NOMO-1 (cell line): ENCODE results near the gene RTL9.

Source experiments
- DNase-seq, 2 experiments: peaks; one replicate each; lab custom pipeline; 2025; ENCODE audit not compliant: unreplicated experiment in 2 of 2; lab: John Stamatoyannopoulos, UW

The RTL9 gene

DNA sequence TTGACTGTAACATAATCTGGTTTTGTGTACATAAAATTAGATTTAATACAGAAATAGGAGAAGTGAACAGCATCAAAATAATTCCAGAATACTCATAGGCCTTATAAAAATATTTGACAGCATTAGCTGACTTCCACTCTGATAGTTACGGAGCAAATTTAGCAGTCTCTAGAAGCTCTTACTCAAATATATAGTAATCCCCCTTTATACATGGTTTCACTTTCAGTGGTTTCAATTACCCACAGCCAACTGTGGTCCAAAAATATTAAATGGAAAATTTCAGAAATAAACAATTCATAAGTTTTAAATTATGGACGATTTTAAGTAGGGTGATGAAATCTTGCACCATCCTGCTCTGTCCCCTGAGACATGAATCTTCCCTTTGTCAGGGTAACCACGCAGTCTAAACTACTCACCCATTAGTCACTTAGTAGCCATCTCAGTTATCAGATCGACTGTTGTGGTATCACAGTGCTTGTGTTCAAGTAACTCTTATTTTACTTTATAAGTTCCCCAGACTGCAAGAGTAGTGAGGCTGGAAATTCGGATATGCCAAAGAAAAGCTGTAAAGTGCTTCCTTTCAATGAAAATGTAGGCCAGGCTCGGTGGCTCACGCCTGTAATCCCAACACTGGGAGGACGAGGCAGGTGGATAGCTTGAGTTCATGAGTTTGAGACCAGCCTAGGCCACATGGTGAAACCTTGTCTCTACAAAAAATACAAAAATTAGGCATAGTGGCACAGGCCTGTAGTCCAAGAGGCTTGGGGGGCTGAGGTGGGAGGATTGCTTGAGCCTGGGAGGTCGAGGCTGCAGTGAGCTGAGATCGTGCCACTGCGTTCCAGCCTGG, 17.2 kb upstream of the RTL9 start:
- DNase-seq, result peak in 1 of 2 experiments; percentile 48

DNA sequence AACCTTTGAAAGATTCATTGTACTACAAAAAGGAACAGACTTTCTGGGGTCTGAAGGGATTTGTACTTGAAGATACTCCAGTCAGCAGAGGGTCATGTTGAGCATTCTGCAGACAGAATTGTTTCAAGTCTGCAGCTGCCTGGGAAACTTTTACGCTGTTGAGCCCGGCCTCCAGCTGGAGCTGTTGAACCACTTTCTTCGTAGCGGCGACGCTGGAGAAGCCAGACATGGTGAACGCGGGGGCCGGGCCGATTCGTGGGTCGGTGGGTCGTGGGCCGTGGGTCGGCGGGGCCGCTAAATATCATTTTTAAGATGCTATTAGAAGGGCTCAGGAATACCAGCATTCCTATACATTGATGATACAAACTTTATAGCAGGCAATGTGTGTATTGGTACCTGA, 12.0 kb upstream of the RTL9 start:
- DNase-seq, result no peak

DNA sequence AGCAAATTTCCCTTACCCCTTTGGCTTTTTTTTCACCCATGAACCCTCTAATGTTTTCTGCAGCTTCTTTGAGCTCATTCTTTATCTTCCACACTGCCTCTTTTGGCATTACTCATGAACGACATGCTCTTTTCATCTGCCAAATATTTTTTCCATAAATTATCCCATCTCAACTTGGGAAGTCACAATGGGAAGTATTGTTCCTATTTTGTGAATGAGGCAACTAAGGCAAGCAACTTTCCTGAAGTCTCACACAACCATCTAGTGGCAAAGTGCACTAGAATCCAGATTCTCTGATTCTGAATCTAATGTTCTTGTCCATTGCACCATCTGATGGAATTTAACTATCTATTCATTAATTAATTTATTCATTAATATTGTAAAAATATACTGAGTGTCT, 625 bp downstream of the RTL9 start:
- no peak for DNase-seq

DNA sequence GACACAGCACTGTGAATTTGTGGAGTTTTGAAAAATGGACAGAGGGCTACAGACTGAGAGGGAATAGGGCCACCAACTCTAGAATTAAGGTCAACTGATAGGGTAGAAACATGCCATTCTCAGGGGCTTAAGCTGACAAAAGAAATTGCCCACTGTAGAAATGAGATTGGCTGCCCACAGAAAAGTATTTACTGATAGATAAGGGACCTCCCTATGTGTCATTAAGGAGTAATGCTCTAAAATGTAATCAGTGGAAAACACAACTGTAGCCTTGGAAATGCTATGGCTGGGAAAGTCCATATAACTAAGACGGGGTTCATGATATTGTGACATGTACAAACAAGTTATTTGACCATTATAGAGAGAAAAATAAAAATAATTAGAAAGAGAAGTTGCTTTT, 4.6 kb downstream of the RTL9 start:
- DNase-seq, result no peak

DNA sequence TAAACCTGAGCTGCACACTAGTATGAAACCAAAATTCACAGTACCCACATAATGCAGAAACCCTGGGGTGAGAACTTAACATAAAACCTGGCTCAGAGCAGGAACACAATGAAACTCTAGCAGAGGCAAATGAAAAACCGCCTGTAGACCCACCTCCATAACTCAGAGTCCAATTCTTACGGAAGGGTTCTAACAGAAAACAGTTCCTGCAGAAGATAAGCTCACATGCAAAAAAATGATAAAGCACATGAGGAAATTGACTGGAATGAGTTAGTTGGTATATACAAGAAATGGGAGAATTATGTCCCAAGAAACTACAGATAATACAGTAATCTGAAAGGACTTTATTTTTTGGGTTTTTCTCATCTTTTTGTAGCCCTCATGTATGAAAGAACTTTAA, 14.7 kb downstream of the RTL9 start:
- no peak for DNase-seq

DNA sequence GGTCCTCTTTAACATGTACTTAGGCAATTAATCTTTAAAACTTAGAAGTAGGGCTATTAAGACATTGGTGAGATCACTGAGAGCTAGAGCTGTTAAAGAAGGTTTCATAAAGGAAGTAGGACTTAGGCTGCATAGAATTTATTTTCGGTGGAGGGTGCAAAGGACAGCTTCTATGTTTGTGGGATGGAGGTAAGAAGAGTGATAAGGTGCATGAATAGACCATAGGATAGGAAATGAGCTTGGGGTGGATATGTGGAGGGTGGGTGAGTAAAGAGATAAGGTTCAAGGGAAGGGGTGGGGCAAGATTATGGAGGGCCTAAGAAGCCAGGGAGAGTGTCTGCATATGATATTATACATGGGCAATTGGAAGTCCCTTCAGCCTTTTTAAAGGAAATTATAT, 15.9 kb downstream of the RTL9 start:
- DNase-seq, result peak in 1 of 2 experiments; percentile 55

DNA sequence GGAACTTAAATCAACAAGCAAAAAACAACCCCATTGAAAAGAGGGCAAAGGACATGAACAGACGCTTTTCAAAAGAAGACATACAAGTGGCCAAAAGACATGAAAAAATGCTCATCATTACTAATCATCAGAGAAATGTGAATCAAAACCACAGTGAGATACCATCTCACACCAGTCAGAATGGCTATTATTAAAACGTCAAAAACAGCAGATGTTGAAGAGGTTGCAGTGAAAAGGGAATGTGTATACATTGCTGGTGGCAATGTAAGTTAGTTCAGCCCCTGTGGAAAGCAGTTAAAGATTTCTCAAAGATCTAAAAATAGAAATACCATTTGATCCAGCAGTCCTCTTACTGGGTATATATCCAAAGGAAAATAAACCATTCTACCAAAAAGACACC, 22.6 kb downstream of the RTL9 start:
- no peak for DNase-seq

DNA sequence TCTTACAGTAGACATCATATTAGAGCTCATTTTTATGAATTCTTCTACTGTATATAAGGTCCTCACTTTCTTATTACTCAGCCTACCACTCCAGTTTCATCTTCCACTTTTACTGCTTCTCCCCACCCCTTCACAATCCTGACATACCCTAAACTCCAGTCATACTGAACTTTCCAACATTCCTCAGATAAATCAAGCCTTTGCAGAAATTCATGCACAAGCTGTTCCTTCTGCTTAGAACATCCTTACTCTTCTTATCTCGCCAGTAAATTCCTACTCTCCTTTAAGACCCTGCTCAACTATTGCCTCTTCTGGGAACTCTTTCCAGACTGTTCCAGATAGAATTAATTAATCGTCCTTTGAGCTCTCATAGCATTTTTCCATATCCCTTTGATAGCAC, 24.8 kb downstream of the RTL9 start:
- no peak for DNase-seq

DNA sequence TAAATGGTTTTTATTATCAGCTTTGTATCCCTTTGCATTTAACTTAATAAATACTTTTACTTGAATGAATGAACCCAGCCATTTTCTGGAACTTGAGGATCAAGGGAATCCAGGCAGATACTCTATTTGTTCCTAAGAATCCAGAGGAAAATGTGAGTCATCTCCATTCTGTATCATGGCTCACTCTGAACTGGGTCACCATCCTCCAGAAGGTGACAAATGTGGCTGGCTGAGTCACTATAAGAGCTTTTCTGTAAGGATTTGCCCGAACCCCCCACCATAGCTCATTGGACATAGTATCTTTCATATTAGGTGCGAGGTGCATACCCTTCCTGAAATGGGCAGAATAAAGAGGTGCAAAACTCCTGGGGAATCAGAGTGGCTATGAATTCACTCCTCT, 25.8 kb downstream of the RTL9 start:
- DNase-seq, result no peak

DNA sequence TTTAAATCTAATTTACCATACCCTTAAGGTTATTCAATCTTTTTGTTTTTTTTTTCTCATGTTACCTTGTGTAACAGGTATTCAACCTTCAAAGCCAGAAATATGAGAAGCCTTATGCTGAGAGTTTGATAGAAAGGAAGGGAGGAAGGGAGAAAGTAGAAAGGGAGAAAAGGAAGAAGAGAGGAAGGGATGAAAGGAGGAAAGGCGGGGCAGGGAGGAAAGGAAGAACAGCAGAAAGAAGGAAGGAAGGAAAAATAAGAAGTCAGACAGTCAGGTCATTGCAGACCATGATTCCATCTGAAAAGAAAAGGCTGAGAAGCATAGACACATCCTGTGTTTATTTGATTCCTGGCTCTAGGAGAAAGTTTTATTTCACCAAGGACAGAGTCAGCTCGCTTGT, 30.9 kb downstream of the RTL9 start:
- no peak for DNase-seq

DNA sequence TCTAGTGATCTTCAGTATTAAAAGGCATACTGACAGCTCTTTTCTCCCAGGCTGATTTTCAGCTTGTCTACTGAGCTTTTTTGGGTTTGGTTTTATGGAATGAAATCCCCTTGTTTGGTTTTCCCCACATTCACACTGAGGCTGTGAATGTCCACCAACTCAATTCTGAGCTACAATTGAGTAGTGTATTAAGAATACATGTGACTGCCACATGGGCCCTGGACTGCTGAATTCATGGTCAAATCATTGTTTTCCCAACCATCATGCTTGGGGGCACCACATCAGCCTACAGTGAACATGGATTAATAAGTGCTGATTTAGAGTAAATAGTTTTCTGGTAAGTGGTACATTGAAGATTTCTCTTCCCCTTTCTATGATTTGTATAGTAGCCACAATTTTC, 32.4 kb downstream of the RTL9 start:
- DNase-seq, result no peak

DNA sequence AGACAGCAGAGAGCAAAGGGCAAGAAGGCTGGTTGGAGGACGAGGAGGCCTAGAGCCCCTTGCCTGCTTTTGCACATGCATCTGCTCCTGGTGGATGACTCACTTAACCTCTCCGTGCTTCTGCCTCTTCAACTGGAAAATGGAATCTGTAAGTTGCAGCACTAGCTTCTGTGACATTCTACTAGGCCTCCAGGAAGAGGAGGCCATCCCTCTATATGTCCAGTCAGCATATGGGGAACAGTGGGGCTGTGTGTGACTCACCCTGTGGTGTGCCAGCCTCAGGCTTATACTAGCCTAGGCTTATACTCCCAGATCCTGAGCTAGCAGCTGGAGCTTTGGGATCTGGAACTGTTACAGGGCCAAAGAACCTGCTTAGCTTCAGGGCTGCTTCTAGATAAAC, 36.0 kb downstream of the RTL9 start:
- no peak for DNase-seq

DNA sequence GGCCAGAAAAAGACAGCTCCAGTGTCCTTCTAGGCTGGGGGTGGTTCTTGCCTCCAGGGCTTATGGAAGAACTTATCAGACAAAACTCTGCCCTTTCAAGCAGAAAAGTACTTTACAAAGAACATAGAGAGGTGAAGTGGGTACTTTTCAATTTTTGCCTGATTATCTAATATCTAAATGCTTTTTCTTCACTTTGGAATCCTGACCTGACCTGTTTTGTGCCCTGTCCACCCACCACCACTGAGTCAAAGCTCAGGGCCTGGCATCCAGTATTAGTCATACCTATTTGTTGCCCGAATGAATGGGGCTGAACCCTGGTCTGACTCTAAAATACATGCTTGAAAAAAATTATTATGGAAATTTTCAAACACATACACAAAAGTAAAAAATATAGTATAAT, 37.2 kb downstream of the RTL9 start:
- DNase-seq, result no peak

DNA sequence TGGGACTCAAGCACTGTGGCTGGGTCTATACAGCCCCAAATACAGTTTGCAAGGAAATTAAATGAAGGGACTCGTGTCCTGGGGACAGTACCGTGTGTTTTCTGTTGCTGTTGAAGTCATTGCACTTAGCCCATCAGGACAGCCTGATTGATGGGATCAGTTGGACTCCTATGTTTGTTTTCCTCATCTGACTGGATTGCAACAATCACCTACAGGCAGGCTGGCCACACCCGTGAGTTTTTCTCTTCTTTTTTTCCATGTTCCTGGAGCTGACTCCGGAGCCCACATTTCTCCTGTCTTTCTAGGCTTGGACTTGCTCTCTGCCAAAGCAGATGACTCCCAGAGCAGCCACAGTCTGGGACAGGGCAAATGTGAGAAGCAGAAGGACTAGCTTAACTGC, 38.1 kb downstream of the RTL9 start:
- no peak for DNase-seq

DNA sequence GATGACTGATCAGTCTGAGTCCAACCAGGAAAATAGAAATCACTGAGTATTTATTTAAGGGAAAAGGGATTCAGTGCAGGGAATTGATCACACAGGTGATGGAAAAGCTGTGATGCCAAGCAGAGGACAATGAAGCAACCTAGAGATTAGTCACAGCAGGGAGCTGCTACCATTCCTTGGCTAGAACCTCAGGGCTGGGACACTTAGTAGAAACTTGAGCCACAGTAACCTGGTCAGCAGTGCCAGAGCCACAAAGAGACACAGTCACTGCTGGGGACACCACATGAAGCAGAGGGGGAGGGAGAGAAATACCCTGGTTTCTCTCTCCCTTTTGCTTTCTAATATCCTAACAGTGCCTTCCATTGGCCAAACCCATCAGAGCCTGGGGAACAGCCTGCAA, 38.7 kb downstream of the RTL9 start:
- DNase-seq, result no peak

DNA sequence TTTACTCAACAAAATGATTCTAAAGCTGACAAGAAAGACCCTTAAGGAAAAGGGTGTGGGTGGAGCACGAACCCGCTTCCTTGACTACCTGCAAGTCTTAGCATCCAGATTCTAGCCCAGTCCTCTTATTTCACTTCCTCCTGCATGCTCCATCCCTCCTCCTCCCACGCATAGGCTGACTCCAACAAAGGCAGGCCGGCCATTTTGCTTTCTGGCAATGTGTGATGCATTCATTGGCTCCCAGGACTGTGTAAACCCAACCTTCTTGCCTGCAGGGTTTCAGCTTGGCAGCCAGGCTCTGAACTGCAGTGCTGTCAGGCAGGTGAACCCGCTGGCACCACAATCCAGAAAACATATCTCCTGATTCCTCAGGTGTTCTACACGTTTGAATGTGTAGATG, 39.3 kb downstream of the RTL9 start:
- DNase-seq, result no peak

DNA sequence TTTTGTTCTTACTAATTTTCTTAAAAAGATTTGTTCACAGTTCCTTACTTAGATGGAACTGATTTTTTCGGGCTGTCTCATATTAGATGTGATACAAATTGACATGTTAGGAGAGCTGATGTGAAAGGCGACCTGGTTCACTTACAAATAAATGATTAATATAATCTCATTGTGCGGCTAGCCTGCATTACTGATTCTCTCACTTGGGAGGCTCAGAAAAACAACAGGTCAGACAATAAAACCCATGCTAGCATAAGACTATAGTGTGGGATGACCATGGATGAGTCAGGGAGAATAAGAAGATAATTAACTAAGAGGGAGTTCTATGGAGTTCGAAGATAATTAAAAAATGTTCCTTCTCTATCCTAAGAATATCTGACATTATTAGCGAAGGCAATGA, 40.8 kb downstream of the RTL9 start:
- no peak for DNase-seq

DNA sequence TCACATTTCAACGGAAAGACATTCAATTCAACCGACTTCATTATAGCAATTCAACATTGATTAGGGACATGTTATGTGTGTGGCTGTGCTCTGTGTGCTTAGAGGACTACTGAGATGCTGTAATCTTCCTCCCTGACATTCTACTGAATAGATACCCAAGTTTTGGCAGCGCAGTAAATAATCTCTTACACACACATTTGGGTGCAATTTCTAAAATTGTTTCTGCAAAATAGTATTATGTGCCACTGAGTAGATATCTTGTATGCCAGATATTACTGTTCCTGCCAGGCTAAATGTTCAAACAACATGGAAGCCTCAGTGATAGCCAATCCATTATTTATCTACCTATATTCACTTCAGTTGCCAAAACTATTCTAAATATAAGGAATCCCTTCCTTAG, 41.3 kb downstream of the RTL9 start:
- DNase-seq, result no peak

DNA sequence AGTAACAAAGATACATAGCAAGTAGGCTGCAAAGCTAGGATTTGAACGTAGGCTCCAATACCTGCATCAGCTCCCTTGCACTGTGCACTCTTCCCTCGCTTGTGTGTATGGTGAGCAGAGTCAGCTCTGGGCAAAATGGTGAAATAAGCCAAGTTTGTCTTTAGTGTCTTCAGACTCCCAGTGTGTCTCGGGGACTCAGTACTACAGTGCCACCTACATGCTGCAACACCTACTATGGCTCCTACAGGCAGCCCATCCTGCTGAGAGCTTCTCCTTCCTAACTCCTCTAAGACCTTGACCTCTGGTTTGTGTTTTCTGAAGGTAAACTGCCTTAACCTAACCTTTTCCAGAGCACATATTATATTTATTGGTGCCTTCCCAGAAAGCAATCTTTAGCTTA, 42.5 kb downstream of the RTL9 start:
- peak in 1 of 2 experiments; percentile 31 for DNase-seq

DNA sequence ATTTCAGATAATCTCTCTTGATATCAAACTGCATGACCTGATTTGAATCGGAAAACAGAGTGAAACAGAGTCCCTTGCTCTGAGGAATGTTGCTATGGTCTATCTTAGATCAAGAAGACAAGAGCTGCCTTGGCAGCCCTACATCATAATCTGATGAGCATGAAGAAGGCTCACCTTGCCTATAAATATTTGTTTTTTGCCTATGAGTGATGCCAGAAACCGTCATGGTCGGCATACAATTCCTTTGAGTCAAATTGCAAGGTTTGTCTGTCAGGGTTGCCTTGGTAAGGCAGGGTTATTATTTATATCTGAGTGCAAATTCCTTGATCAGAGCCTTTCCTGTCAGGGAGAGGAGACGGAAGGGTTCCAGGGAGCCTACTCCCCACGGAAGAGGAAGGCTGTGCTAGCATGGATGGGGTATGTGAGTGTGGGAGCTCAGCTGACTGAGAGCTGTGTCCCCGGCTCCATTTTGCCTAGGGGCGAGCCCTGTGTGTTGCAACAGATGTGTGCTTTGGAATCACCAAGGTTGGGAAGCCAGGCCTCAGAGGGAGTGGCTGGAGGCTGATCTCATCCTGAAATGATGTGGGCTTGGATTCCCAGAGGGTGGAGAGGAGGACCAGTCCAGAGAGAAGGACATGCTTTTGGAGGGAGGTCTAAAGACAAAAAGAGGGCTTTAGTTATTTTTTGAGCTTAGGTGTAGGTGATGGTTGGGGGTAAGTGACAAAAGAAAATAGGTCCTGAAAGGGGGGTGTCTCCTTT, 43.6 kb downstream of the RTL9 start:
- no peak for DNase-seq

DNA sequence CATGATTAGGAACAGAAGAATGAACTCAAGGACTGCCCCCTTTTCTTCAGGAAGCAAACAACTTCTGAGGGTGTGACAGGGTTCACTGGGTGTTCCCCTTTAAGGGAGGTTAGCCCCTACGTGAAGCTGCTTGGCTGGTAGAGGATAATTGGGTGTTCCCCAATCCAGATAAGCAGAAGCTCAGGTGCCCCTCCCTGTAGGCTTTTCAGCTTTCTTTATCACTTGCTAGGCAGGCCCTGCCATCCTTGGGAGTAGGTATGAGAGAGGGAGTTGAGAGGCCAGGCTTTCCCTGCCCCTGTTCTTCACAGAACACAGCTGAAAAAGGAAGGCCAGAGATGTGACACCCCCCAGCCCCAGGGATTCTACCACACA, 44.2 kb downstream of the RTL9 start:
- peak; percentile 10 to 12 for DNase-seq
